Measurements from ENCODE around the gene ATE1.
"Not testable (repeated sequence)": the region's sequence is repeated elsewhere in the genome, so short reads cannot be mapped to it uniquely, and the experiment has no call there.

Gene ATE1

GRCh38 chr10:121927841-121928527 is at the start of gene ATE1:
TSS of gene ATE1 (minus strand) at chr10:121928031. CDS start at chr10:121927949, 82 bp downstream.
- peak; percentile 59 to 92 (median 82) for DNase-seq

DNA sequence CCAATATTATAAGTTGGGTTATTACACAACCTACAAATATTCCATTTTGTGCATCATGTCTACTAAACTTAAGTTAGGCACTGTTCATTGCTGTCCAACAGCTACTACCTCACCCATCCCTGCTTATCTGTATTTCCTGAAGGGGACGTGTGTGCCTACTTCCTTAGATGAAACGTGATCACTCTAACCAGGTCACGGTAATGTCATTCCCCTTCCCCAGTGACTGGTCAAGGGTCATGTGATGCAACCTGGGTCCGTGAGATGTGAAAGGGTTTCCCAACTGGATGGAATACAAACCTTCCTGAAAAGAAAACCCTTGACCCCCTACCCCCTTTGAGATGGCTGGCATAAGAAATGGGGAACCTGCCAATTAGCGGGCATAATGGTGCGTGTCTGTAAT is 48.8 kb upstream of the ATE1 start:
- DNase-seq, result no peak

DNA sequence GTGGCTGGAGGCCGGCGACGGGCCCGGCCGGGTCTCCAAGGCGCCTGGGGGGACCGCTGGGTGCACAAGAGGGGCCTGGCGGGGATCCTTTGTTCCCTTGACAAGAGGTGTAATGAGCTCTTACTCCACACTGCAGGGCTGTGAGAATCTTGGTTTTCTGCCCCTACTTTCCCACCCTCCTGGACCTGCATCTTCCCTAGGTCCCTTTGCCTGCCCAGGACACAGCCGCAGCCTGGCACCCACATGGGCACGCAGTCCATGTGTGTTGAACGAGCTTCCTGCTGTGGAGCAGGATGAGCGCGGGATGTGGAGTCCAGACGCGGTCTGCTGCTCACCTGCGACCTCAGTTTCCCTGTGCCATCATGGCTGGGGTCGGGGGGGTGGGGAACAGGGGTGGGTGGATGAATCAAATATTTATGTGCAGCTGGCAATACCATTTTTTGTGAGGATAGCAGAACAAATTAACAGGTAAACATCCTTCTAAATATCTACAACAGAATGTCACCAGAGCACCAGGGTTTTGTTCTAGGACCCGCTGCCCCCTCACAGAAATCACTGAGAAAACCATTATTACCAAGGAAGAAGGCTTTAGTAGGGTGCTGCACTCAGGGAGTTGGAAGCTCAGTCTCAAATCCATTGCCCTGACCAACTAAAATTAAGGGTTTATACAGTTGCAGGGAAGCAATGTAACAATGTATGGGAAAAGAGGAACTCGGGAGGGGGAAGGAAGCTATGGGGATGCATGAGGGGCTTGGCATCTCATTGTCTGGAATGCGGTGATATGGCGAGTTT is 47.7 kb upstream of the ATE1 start:
- DNase-seq, result peak in 5 of 51 donors; percentile 28 to 41 (median 36)

DNA sequence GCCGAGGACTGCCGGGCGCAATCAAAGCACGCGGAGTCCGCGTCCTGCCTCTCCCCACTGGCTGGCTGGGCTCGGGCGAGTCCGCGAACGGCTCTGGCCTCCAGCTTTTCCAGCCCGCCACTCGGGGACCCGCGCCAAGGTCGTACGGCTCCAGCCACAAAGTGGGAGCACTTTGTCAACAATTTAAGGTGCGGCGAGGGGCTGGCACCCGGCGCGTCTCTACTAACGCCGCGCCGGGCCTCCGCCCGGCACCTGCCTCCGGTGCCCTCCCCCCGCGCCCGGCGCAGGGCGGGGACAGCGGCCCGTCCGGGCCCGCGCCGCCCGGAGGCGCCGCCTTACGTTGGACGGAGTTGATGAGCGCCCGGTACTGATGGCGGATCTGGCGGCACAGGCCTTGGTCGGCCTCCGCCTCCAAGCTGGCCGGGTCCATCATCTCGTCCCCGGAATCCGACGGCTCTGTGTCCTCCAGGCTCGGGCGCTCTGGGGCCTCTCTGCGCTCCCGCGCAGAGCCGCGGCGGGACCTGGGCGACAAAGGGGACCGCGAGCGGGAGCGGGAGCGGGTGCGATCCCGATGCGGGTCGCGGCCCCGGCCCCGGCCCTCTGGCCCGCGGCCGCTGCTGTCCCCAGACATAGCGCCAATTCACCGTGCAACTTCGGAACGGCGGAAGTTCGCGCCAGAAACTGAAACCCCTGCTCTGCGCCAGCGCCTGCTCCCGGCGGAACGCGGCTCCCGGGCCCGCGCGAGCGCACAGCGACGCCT is 46.9 kb upstream of the ATE1 start, which contains the start of gene NSMCE4A:
NSMCE4A (minus strand) TSS at position 683 of the 760 bp plus-strand sequence; CDS start at position 631, 52 bp downstream.
- peak in 49 of 51 donors; percentile 17 to 79 (median 62) for DNase-seq

DNA sequence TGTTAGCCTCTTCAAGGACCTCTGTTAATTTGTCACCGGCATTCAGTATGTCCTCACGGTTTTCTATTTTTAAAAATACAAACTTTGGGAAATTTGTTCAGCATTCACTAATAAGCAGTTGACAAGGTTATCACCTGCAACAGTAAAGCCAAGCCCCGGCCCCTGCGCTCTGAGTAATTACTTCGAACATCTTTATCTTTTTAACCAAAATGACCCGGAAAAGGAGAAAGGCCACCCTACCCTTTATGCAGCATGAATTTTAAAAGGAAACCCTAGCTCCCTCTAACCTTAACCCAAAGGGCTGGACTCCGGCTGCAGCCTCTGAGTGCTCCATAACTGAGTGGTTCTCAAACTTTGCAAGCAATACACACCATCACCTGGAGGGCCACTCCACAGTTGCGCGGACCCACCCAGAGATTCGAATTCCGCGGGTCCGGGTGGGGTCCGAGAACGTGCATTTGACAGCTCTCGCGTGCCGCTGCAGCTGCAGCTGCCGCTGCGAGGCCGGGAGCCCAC is 46.2 kb upstream of the ATE1 start:
- DNase-seq, result peak in 1 of 51 donors; percentile 20

DNA sequence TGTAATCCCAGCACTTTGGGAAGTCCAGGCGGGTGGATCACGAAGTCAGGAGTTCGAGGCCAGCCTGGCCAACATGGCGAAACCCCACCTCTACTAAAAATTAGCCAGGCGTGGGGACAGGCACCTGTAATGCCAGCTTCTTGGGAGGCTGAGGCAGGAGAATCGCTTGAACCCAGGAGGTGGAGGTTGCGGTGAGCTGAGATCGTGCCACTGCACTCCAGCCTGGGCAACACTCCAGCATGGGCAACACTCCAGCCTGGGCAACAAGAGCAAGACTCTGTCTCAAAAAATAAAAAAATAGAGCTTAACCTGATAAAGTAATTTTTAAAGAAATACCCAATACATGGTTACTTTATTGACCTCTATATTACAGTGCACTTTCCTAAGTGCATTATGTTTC is 41.3 kb upstream of the ATE1 start:
- DNase-seq, result not testable (repeated sequence)

DNA sequence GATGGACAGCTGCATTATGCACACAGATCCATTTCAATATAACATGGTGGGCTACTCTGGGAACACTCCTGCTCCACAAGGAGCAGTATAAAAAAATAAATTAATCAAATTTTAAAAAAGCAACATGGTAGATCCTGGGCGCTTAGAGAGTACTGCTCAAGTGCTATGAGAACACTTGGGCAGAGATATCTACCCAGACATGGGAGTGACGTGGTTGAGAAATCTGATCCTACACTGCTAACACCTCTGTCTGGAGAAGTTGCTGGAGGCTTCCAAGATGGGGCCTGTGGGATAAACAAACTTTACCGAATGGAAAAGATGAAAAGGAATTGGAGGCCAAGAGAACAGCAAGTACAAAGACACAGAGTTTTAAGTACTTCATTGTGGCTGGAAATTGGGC is 38.2 kb upstream of the ATE1 start:
- no peak for DNase-seq

DNA sequence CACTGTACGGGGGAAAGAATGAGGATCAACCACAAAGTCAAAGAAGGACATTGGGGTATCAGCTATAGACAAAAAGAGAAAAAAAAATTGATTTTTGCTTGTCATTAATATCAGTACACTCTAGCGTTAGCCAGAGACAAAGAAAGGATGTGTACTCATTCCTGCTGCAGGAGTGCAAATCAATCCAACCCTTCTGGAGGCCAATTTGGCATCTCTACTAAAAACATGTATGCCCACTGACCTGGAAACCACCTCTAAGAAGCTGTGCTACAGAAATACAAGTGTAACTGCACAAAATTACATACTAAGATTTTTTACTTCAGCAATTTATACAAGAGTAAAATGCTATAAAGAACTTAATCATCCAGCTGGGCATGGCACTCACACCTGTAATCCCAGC is 33.6 kb upstream of the ATE1 start:
- DNase-seq, result no peak

GRCh38 chr10:121959671-121960070 is 31.8 kb upstream of the ATE1 start:
- no peak for DNase-seq

DNA sequence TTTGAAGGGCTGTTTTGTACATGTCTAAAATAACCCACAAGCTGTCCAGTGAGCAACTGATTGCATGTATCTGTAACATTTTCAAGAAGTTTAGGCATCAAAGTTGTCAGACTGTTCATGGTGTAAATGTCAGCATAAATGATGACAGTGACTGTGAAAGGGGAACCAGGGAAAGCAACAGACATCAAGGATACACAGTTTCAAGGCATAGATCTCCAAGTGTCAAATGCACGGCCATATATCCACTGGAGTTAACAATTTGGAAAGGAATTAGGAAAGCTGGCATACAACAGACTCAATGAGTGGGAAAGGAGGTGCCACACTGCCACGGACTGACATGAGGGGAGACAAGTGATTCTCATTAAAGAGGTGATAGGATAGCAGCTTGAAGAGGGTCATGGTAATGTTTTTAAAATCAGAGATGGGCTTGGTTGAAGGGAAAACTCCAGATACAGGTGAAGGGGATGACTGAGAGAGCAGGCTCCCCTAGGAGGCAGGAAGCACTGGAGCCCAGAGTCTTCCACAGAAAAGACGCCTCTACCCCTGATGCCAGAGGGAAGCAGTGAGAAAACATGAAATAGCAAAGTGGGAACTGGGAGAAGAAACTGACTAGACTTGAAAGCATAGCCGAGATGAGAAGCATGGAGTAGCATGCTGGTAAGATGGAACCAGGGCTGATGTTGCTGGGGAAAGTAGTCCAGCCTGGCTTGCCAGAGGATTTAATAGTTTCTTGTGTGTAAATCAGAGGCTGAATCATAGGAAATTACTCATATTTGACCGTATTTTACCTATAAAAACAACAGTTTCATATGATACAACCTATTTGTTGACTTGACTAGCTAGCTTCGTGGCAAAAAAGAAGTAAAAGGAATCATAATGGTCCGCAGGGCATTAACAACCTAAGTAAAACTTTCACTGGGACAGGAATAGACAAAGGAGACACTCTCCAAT is 28.6 kb upstream of the ATE1 start:
- no peak for DNase-seq

GRCh38 chr10:121952226-121952625 is 24.4 kb upstream of the ATE1 start:
- DNase-seq, result no peak

- DNase-seq, result no peak
Observed at GRCh38 chr10:121949451-121949850, 21.6 kb upstream of the ATE1 start.

- DNase-seq, result no peak
Observed at GRCh38 chr10:121949049-121949448, 21.2 kb upstream of the ATE1 start.

- DNase-seq, result peak in 1 of 51 donors; percentile 6
Observed at GRCh38 chr10:121947343-121948330, 19.8 kb upstream of the ATE1 start.

GRCh38 chr10:121942749-121943416 is 15.1 kb upstream of the ATE1 start:
- DNase-seq, result no peak

DNA sequence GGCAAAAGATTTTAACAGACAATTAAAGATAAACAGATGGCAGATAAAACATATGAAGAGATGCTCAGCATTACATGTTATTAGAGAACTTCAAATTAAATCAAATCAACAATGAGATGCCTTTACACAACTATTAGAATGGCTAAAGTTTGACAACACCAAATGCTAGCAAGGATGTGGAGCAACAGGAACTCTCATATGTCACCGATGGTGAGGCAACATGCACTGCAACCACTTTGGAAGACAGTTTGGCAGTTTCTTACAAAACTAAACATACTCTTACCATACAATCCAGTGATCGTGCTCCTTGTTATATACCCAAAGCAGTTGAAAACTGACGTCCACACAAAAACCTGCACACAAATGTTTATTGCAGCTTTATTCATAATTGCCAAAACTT is 13.7 kb upstream of the ATE1 start:
- no peak for DNase-seq

GRCh38 chr10:121936295-121936694 is 8.5 kb upstream of the ATE1 start:
- DNase-seq, result no peak

DNA sequence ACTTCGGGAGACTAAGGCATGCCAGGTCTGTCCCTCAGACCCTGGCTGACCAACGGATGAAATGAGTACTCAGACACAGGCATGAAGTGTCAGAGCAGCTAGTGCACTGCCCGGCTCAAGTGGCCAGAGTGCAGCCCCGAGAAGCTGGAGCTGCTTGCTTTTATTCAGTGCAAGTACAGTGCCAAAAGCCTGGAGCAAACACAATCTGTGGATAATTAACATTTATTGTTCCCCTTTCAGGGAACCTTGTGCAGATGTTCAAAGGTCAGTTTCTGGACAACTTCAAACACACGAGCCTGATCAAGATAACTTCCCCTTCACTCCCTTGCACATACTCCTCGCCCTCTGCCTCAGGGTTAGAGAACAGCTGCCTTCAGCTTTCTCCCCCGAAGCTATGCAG is 7.9 kb upstream of the ATE1 start:
- DNase-seq, result no peak

Measured in hypothalamus (tissue), 51 donors.